H9 (cell line): ENCODE measurements around the gene GTF3A. TPM values are rescaled to one million over a fixed set of nuclear protein-coding genes. Genes with fewer than 3 reads are reported as not detected.

Experiments used
- DNase-seq: peaks from one replicate; pipeline ENCODE4 v3.0.0-alpha.2; 2017
- H2AFZ ChIP-seq: one replicate; pipeline ENCODE4 v1.6.1; 2013; ENCODE audit warnings: mild to moderate bottlenecking, low read length, control low read depth, moderate library complexity
- H2AK5ac ChIP-seq: 2 replicates; pipeline ENCODE4 v1.6.1; 2013; ENCODE audit warnings: low read length, control low read depth, mixed read lengths; ENCODE audit not compliant: insufficient read length
- H2BK120ac ChIP-seq: one replicate; pipeline ENCODE4 v1.6.1; 2013; ENCODE audit warnings: low read depth, mild to moderate bottlenecking, low read length, control low read depth, inconsistent platforms; ENCODE audit not compliant: poor library complexity, severe bottlenecking
- H2BK12ac ChIP-seq: 2 replicates; pipeline ENCODE4 v1.6.1; 2013; ENCODE audit warnings: low read length, control low read depth, mixed read lengths, low read depth; ENCODE audit not compliant: insufficient read length
- H2BK15ac ChIP-seq: 2 replicates; pipeline ENCODE4 v1.6.1; 2013; ENCODE audit warnings: low read depth, low read length, control low read depth
- H2BK20ac ChIP-seq: one replicate; pipeline ENCODE4 v1.6.1; 2013; ENCODE audit warnings: low read depth, mild to moderate bottlenecking, low read length, control low read depth, inconsistent platforms; ENCODE audit not compliant: poor library complexity, severe bottlenecking
- H2BK5ac ChIP-seq: 2 replicates; pipeline ENCODE4 v1.6.1; 2013; ENCODE audit warnings: low read length, control low read depth, mixed read lengths; ENCODE audit not compliant: insufficient read length
- H3K14ac ChIP-seq: 2 replicates; pipeline ENCODE4 v1.6.1; 2013; ENCODE audit warnings: low read length, control low read depth; ENCODE audit not compliant: insufficient read depth
- H3K18ac ChIP-seq: 2 replicates; pipeline ENCODE4 v1.6.1; 2013; ENCODE audit warnings: low read depth, mild to moderate bottlenecking, mixed read lengths, low read length, control low read depth; ENCODE audit not compliant: insufficient read length
- H3K23ac ChIP-seq: 2 replicates; pipeline ENCODE4 v1.6.1; 2013; ENCODE audit warnings: low read length, control low read depth, mixed read lengths, low read depth; ENCODE audit not compliant: insufficient read length
- H3K23me2 ChIP-seq: 2 replicates; pipeline ENCODE4 v1.6.1; 2013; ENCODE audit warnings: low read depth, mild to moderate bottlenecking, mixed read lengths, low read length, control low read depth; ENCODE audit not compliant: insufficient read length, poor library complexity, severe bottlenecking
- H3K27ac ChIP-seq: 2 replicates; pipeline ENCODE4 v1.5.1; 2013; ENCODE audit warnings: low read length, control low read depth, mixed read lengths, low read depth; ENCODE audit not compliant: insufficient read length
- H3K27me3 ChIP-seq: 2 replicates; pipeline ENCODE4 v1.6.1; 2013; ENCODE audit warnings: low read length, control low read depth, inconsistent platforms; ENCODE audit not compliant: insufficient read depth
- H3K4ac ChIP-seq: 2 replicates; pipeline ENCODE4 v1.6.1; 2013; ENCODE audit warnings: low read depth, mild to moderate bottlenecking, control low read depth, inconsistent platforms, low read length, moderate library complexity
- H3K4me1 ChIP-seq: 2 replicates; pipeline ENCODE4 v1.6.1; 2013; ENCODE audit warnings: low read length, control low read depth, inconsistent platforms; ENCODE audit not compliant: insufficient read depth
- H3K4me2 ChIP-seq: 2 replicates; pipeline ENCODE4 v1.6.1; 2013; ENCODE audit warnings: low read length, control low read depth, mixed read lengths; ENCODE audit not compliant: insufficient read length, insufficient read depth
- H3K56ac ChIP-seq: 2 replicates; pipeline ENCODE4 v1.6.1; 2013; ENCODE audit warnings: low read depth, mild to moderate bottlenecking, mixed read lengths, low read length, control low read depth; ENCODE audit not compliant: insufficient read length
- H3K79me1 ChIP-seq: 2 replicates; pipeline ENCODE4 v1.6.1; 2013; ENCODE audit warnings: low read depth, mild to moderate bottlenecking, moderate library complexity, low read length, control low read depth, inconsistent platforms; ENCODE audit not compliant: insufficient read depth, poor library complexity, severe bottlenecking
- H3K79me2 ChIP-seq: 2 replicates; pipeline ENCODE4 v1.6.1; 2013; ENCODE audit warnings: low read length, control low read depth, inconsistent platforms; ENCODE audit not compliant: insufficient read depth
- H3K9ac ChIP-seq: 2 replicates; pipeline ENCODE4 v1.6.1; 2013; ENCODE audit warnings: low read length, control low read depth, mixed read lengths; ENCODE audit not compliant: insufficient read length; ENCODE audit errors: extremely low read depth
- H3K9me3 ChIP-seq: one replicate; pipeline ENCODE4 v1.6.1; 2013; ENCODE audit warnings: low read depth, low read length, inconsistent platforms; ENCODE audit not compliant: control insufficient read depth
- H3T11ph ChIP-seq: one replicate; pipeline ENCODE4 v1.6.1; 2013; ENCODE audit warnings: mild to moderate bottlenecking, low read length, control low read depth, inconsistent platforms
- H4K20me1 ChIP-seq: one replicate; pipeline ENCODE4 v1.6.1; 2013; ENCODE audit not compliant: control insufficient read depth, insufficient read length, insufficient read depth
- H4K5ac ChIP-seq: 2 replicates; pipeline ENCODE4 v1.6.1; 2013; ENCODE audit warnings: low read depth, mild to moderate bottlenecking, mixed read lengths, low read length, control low read depth; ENCODE audit not compliant: insufficient read length
- H4K8ac ChIP-seq: replicated peaks from 2 replicates; pipeline ENCODE4 v1.6.1; 2013; ENCODE audit warnings: low read length, control low read depth, mixed read lengths, low read depth; ENCODE audit not compliant: insufficient read length
- H4K91ac ChIP-seq: 2 replicates; pipeline ENCODE4 v1.6.1; 2013; ENCODE audit warnings: low read depth, mild to moderate bottlenecking, moderate library complexity, mixed read lengths, low read length, control low read depth; ENCODE audit not compliant: insufficient read length
- H3K27ac Mint-ChIP-seq, 3 experiments: 2 replicates in 2 of 3; 3 replicates in 1 of 3; pipeline ENCODE4 v1.8.0; 2020 to 2021; ENCODE audit warnings: mixed read lengths in 3 of 3, mild to moderate bottlenecking in 1 of 3, moderate library complexity in 1 of 3
- H3K27me3 Mint-ChIP-seq: 2 replicates; pipeline ENCODE4 v1.8.0; 2021; ENCODE audit warnings: low read depth, mild to moderate bottlenecking, moderate library complexity, mixed read lengths
- H3K36me3 Mint-ChIP-seq, 3 experiments: 2 replicates in 2 of 3; 3 replicates in 1 of 3; pipeline ENCODE4 v1.8.0; 2020 to 2021; ENCODE audit warnings: low read depth in 3 of 3, mixed read lengths in 3 of 3; ENCODE audit not compliant: insufficient read depth in 1 of 3
- H3K4me1 Mint-ChIP-seq, 2 experiments: 2 replicates each; pipeline ENCODE4 v1.8.0; 2020; ENCODE audit warnings: mixed read lengths in 2 of 2
- H3K4me3 Mint-ChIP-seq, 2 experiments: 2 replicates in 1 of 2; 3 replicates in 1 of 2; pipeline ENCODE4 v1.8.0; 2020 to 2021; ENCODE audit warnings: mild to moderate bottlenecking in 2 of 2, mixed read lengths in 2 of 2, moderate library complexity in 1 of 2
- H3K9me3 Mint-ChIP-seq, 2 experiments: 2 replicates in 1 of 2; 3 replicates in 1 of 2; pipeline ENCODE4 v1.8.0; 2020; ENCODE audit warnings: mild to moderate bottlenecking in 2 of 2, mixed read lengths in 2 of 2, moderate library complexity in 1 of 2
- WGBS: extraction: QIAGEN DNeasy Blood & Tissue Kit; methylation state at CpG from one replicate; pipeline ENCODE4 v1.1.7; 2013; ENCODE audit warnings: missing lambda C conversion rate, low lambda C conversion rate, mixed read lengths; ENCODE audit not compliant: insufficient read length; ENCODE audit errors: extremely low coverage; 5-methylcytosine and 5-hydroxymethylcytosine counted together
- total RNA-seq: library from RNA; stranded (reverse); gene quantifications from 2 replicates; pipeline ENCODE4 v1.2.1, GENCODE V29; 2021
- TF ChIP-seq, protein P1 (sequence below): fragments of 200-600 bp; sonication (generic); conservative IDR thresholded peaks from 3 replicates; pipeline ENCODE4 v1.8.0; 2021; ENCODE audit warnings: antibody characterized with exemption, mild to moderate bottlenecking

The GTF3A gene
- total RNA-seq, 1 experiment from 2014 or later = 70.0 TPM

DNA sequence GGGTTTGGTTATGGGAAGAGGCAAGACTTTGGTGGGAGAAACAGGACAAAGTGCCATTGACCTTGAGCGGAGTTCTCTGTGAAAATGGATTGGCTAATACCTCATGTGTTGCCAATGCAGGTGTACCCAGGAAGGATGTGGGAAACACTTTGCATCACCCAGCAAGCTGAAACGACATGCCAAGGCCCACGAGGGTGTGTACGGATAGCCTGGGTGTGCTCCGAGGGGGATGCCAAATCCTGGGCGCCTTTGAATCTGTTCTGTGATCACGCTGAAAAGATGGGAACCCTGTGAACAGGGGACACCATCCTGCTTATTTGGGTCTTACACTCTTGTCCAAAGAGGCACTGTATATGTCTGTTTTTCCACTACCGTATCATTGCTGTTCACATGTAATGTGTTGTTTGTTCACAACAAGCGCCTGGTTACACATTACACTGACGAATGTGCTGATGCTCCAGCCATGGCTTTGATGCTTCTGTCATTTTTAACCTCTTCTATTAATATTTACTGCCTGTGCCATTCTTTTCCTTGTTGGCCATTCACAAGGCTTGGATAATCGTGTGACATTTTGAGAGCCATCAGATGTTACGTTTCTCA is 8.3 kb downstream of the GTF3A start:
- DNase-seq = no peak

More for the DNA sequence above, 8.3 kb downstream of the GTF3A start:
- Histone ChIP-seq H3K23me2 (no peaks in the 10 kb centered on the region), H3K79me2 (no peaks in the 10 kb centered on the region), H3K79me1 (no peaks in the 10 kb centered on the region), H4K5ac (no peak overlapping the region), H3K23ac (no peak overlapping the region), H3K27ac (no peak overlapping the region), H3K4me1 (no peaks in the 10 kb centered on the region), H3K14ac (no peak overlapping the region), H4K20me1 (no peaks in the 10 kb centered on the region), H4K8ac (no peak overlapping the region), H2AFZ (no peak overlapping the region), H2BK15ac (no peak overlapping the region), H3T11ph (no peak overlapping the region), H4K91ac (no peak overlapping the region), H3K9ac (no peak overlapping the region), H2BK20ac (no peak overlapping the region), H3K4me2 (no peak overlapping the region), H3K18ac (no peak overlapping the region), H2BK12ac (no peak overlapping the region), H3K56ac (no peak overlapping the region), H2BK120ac (no peak overlapping the region), H2BK5ac (no peak overlapping the region), H3K4ac (no peak overlapping the region), H2AK5ac (no peak overlapping the region), H3K9me3 (no peaks in the 10 kb centered on the region), H3K27me3 (no peaks in the 10 kb centered on the region)
- WGBS = no CpG with 5 or more reads among the region's 12 CpGs
- TF ChIP-seq, protein P1, sequence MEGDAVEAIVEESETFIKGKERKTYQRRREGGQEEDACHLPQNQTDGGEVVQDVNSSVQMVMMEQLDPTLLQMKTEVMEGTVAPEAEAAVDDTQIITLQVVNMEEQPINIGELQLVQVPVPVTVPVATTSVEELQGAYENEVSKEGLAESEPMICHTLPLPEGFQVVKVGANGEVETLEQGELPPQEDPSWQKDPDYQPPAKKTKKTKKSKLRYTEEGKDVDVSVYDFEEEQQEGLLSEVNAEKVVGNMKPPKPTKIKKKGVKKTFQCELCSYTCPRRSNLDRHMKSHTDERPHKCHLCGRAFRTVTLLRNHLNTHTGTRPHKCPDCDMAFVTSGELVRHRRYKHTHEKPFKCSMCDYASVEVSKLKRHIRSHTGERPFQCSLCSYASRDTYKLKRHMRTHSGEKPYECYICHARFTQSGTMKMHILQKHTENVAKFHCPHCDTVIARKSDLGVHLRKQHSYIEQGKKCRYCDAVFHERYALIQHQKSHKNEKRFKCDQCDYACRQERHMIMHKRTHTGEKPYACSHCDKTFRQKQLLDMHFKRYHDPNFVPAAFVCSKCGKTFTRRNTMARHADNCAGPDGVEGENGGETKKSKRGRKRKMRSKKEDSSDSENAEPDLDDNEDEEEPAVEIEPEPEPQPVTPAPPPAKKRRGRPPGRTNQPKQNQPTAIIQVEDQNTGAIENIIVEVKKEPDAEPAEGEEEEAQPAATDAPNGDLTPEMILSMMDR = no peak
- H3K4me3 Mint-ChIP-seq = no peak overlapping the region
- H3K36me3 Mint-ChIP-seq = peaks cover 30 to 73% (median 64%) of the 10 kb centered on the region in 3 experiments; a peak in 6 of 7 replicates
- H3K4me1 Mint-ChIP-seq = no peaks in the 10 kb centered on the region
- no peak overlapping the region for H3K27ac Mint-ChIP-seq
- H3K27me3 Mint-ChIP-seq = no peaks in the 10 kb centered on the region
- H3K9me3 Mint-ChIP-seq = no peaks in the 10 kb centered on the region
